Stimulated activated CD4-positive, alpha-beta T cell treated with anti-CD3 and anti-CD28 coated beads, Interleukin-4, amount 100 ng/mL, for 48 hours (primary cell): ENCODE data around the gene PTGER3.
A peak's percentile ranks its signal among the peaks of the same experiment; 100 is the strongest.

Experiments
- DNase-seq, 2 donors: peaks; one replicate each; pipeline ENCODE4 v3.0.0-alpha.2; 2020; ENCODE audit warnings: low read depth in 2 of 2

The PTGER3 gene

GRCh38 chr1:71047635-71048607 lies at the start of gene PTGER3:
Gene PTGER3 (minus strand): TSS chr1:71047816. CDS start chr1:71047577, 239 bp downstream.
- peak in 1 of 2 donors; percentile 38 for DNase-seq

- no peak for DNase-seq
These were observed 47.3 kb upstream of the PTGER3 start for GRCh38 chr1:71094913-71095312.

- DNase-seq = no peak
These were observed 46.3 kb upstream of the PTGER3 start for GRCh38 chr1:71093938-71094337.

DNA sequence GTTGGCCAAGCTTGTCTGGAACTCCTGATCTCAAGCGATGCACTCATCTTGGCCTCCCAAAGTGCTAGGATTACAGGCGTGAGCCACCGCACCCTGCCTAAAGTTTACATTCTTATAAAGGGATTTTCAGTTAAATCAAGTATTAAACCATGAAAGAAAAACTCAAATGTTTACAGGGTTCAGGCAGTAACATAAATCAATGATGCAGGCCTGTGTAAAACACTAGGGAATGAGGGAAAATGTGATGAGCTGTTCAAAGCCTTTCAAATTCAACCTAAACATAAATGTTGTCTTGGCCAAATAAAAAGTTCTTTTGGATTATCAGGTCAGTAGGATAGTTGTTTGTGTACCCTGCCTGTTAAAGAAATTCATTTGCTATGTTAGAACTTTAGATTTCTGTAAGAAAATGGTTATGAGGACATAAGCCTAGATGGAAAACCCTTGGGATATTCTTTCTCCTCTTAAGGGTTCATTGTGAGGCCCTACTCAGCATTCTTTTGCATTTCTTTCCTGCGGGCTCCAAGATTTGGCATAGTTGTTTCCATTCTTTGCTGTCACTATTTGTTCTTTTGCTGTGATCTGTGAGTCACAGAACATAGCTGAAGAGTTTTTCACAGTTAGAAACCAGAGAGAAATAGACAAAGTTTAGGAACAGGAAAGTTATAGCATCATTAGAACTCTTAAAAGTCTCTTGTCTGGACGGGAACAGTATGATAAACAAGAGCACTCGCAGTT lies 42.1 kb upstream of the PTGER3 start:
- DNase-seq = no peak

- DNase-seq = no peak
These were observed 41.1 kb upstream of the PTGER3 start for GRCh38 chr1:71088645-71089287.

DNA sequence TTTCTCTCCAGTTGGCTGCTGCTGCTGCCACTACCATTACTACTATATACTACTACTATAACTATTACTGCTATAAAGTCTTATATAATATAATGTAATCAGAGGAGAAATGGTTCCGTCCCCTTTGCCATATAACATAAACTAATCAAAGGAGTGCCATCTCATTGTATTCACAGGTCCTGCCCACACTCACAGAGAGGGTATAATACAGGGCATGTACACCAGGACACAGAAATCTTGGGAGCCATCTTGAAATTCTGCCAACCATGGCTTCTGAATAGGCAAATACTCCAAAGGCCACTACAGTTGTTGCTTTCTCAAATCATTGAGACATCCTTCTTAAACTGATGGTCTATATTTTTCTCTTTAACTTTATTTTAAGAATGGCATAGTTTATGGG lies 40.1 kb upstream of the PTGER3 start:
- DNase-seq = no peak

DNA sequence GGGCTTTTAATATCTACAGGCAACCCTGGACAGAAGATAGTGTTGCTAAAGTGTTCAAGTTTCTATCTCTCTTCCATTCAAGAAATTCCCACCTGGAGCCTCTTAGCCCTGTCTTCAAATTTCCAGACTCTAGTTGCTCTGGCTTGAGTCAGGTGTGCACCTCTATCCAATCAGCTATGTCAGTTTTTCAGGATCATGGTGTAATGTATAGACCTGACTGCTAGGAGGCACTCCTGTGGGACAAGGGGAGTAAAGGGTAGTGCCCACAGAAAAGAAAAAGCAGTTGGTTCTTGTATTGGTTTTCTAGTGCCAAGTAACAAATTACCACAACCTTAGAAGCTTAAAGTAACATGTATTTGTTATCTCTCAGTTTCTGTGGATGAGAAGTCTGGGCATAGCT lies 39.4 kb upstream of the PTGER3 start:
- no peak for DNase-seq

GRCh38 chr1:71086331-71086730 lies 38.7 kb upstream of the PTGER3 start:
- DNase-seq = no peak

DNA sequence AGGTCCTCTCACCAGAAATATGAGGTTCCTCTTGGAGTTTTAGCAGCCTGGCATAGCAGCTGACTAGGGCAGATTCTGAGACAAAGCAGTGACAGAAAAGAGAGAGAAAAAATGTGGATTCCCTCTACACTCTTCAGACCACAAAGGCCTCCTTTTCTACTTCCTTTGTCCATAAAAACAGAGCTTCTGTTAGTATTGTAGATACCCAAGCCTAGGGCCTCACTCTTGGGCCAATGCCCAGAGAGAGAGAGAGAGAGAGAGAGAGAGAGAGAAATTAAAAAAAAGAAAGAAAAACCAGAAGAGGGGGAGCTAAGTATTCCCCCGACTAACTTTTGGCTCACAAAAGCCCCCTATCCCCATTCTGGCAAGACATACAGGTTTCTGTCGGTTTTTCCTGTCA lies 35.7 kb upstream of the PTGER3 start:
- no peak for DNase-seq

GRCh38 chr1:71081697-71082080 lies 34.1 kb upstream of the PTGER3 start:
- DNase-seq = no peak

DNA sequence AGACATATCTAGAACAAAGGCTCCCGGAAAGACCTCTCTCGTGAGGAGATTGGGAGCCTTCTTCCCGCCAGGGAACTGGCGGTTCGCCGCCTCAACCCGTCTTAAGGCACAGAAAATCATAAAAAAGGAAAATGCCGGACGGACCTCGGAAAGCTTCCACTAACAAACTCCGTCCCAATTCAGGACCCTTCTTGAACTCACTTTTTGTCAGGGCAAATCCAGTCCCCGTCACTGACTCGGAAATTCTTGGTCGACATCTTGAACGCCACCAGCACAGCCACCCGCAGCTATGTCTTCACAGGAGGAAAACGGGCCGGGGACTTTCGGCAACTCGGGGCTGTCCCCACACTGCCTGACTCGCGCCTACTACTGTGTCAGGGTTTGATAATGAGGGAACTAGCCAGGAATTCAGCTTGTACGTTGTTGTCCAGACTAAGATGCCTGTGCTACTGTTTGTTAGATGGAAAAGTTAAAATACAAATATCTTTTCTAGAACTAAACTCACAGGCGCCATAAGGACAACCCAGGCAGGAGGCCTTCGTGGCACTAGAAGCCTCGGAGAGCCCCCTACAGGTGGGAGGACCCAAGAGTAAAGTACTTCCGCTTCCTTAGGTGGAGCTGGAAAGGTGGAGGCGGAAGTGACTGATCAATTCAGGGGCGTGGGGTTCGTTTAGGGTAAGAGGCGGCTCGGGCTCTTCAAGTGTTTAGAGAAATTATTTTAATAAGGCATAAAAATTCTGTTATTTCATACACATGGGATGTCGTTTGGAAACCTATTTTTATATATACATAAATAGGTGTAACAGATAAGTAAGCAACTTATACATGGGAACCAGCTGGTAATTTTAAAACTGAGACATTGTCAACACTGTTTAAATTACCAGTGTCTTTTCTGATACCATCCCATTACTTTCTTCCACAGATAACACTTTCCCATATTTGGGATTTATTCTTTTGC lies 33.4 kb upstream of the PTGER3 start, which contains the start of gene ZRANB2:
ZRANB2 (minus strand) TSS at position 297 of the 958 bp plus-strand sequence; CDS start at position 257, 40 bp downstream.
- peak; percentile 80 to 82 for DNase-seq

DNA sequence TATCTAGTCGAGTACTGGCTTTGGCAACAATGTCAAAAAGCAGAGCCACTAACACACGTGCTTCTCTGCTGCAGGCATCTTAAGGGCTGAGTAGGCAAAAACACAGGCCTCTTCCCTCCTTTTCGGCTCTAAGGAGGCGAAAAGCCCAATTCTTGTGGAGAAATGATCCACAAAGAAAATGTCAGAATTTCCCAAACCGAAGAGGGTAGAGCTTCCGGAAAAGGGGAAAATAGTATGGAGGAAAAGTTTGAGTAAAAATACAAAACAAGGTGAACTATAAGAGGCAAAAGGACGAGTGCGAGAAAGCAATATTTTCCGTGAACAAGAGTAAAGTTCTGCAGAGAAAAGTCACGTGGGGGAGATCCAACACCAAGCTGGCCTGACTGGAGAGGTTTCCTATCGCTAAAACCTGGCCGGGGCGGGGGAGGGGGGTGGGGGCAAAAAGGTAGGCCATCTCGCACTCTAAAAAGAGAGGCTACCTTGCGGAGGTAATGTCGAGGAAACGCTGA lies 32.7 kb upstream of the PTGER3 start:
- DNase-seq = peak in 1 of 2 donors; percentile 11

DNA sequence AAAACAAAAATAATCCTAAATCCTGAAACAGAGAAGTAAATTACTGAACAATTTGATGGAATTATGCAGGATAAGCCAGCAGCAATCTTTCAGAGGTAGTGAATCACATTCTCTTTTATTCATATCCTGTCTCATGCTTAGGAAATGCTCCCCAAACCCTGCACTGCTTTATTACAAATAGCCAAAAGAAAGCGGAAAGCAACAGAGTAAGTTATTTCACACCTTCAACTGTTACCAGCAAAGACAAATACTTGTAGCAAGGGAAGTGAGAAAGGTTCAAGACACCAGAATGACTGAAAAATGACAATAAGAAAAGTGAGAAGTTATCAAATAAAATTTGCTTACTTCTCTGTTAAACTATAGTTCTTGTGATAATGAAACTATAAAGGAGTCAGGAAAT lies 27.1 kb upstream of the PTGER3 start:
- no peak for DNase-seq

DNA sequence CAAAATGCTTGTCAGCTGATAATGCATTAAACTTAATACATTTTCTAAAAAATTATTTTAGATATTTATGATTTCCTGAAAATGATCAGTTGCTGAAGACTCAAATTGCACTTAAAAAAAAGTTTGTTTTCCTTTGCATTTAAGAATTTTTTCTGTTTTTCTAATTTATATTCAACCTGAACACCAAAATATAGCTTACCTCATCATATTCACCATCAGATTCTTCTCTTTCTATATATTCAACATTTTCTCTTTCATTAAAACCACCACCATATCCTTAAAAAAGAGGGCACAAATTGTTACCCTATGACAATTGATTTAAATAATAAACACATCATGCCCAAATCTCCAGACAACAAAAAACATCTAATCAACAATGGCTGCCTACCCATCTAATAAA lies 24.7 kb upstream of the PTGER3 start:
- no peak for DNase-seq

- no peak for DNase-seq
These were observed 24.1 kb upstream of the PTGER3 start for GRCh38 chr1:71071720-71072119.

DNA sequence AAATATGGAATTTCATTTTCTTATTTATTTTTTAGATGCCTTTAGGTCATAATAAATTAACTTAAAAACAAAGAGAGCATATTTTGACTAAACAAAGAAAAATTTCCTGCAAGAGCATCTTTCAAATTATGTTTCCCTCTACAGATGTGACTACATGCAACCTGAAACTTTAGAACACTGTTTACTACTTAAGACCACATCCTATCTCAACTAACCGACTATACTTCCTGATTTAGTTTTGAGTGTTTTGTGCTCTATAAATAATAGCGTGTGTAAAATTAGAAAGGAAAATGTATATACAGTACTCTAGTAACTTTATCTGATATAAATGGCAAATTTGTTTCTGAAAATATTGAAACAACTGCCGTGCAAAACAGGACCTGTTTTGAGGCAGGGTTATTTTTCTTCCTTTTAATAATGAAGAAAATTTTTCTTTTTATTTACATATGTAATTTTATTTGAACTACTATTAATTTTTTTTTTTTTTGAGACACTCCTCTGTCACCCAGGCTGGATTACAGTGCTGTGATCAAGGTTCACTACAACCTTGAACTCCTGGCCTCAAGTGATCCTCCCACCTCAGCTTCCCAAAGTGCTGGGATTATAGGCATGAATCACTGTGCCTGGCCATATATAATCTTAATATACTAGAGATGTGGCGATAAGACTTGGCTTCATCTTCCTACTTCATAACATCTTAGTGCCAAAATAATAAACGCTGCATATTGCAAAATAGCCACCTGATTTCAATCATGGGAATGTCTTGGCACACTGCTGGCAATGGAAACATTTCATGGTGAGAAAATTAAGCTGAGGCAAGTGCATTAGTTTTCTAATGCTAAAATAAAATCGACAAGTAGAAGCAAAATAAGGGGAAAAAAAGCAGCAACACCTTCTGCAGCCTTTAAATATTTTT lies 21.0 kb upstream of the PTGER3 start:
- no peak for DNase-seq

DNA sequence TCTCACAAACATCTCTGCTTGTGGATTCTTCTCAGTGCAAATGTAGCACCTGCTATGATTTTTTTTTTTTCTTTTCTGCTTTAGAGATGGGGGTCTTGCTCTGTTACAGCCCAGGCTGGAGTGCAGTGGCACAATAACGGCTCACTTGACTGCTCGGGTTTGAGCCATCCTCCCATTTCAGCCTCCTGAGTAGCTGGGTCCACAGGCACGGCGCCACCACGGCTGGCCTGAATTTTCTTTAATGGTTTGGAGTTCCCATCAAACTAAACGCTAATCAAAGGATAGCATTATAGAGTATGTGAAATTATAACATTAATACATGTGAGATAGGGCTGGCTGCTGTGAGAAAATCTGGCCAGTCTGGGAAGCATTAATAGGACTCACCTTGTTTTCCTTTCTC lies 7.2 kb upstream of the PTGER3 start:
- DNase-seq = no peak

GRCh38 chr1:71054281-71054731 lies 6.7 kb upstream of the PTGER3 start:
- no peak for DNase-seq

GRCh38 chr1:71053758-71054157 lies 6.1 kb upstream of the PTGER3 start:
- no peak for DNase-seq

GRCh38 chr1:71053146-71053545 lies 5.5 kb upstream of the PTGER3 start:
- DNase-seq = no peak
